PFSK-1 (cell line): ENCODE results near the gene ANKRD33.

Experiments used
- FOXP2 ChIP-seq: optimal IDR thresholded peaks from 2 replicates; pipeline ENCODE3; 2011; ENCODE audit warnings: borderline replicate concordance, control low read depth, inconsistent platforms; ENCODE audit not compliant: insufficient read depth; ENCODE audit errors: extremely low read length, extremely low read depth
- POLR2AphosphoS5 ChIP-seq: IDR thresholded peaks from 2 replicates; pipeline ENCODE4 v1.6.1; 2012; ENCODE audit warnings: low read depth, mild to moderate bottlenecking, control low read depth, low read length, moderate library complexity
- SIN3A ChIP-seq: IDR thresholded peaks from 2 replicates; pipeline ENCODE4 v1.6.1; 2012; ENCODE audit warnings: mild to moderate bottlenecking, low read length, moderate library complexity, borderline replicate concordance; ENCODE audit not compliant: insufficient read depth
- TAF1 ChIP-seq: IDR thresholded peaks from 2 replicates; pipeline ENCODE4 v1.6.1; 2012; ENCODE audit warnings: low read length, control low read depth, borderline replicate concordance; ENCODE audit not compliant: insufficient read depth
- TF ChIP-seq, protein P1 (sequence below), 2 experiments: IDR thresholded peaks; 2 replicates each; pipeline versions ENCODE4 v1.6.1 to v1.8.0; 2011 to 2012; ENCODE audit warnings: low read depth in 2 of 2, low read length in 2 of 2, control low read depth in 1 of 2, inconsistent platforms in 1 of 2, mild to moderate bottlenecking in 1 of 2, moderate library complexity in 1 of 2; ENCODE audit not compliant: insufficient read depth in 1 of 2

The ANKRD33 gene

DNA sequence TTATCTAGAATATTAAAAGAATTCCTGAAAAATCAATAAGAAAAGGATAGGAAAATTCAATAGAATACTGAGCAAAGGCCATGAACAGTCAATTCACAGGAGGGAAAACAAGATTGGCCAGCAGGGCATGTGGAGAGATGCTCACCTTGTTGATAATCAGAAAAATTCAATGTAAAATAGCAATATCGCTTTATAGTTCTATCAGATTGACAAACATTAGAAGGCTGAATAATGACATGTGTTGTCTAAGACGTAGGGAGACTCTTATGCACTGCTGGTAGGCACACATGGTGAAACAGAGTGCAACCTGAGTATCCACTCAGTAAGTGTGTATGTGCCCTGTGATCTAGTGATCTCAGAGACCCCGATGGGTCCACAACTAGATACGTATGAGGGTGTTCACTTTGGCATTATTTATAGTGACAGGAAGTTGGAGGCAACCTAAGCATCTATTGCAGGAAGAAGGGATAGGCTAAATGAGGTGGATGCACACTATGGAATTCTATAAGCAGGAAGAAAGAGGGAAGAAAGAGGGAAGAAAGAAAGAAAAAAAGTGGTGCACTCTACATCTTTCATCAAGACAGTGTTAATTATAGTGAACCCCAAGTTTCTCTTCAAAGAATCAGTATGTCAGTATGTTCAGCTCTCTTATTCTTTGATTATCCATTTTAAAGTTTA, 3.8 kb upstream of the ANKRD33 start:
- TF ChIP-seq FOXP2: no peak

DNA sequence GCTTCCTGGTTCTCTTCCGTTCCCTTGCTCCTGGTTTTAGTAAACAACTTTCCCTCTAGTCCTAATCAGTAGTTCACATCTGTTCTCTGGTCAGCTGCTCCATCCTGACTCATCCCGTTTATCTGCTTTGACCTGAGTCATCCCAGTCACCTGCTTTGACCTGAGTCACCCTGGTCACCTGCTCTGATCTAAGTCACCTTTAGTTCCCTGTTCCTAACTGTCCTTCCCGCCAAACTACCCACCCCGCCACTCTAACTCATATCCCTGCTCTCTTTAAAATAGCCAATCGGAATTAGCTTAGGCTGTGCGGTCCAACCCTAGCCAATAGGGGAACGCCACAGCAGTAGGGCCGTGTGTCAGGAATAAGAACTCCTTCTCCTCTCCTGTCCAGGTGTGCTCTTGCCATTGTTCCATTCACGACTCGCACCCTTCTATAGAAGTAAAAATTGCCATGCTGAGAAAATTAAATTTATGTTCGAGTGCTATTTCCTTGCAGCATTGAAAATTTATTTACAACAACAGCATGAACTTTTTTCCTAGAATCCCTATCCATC, 3.1 kb upstream of the ANKRD33 start:
- TF ChIP-seq SIN3A (peak; percentile 72; the same call in 1 of the 2 replicates), POLR2AphosphoS5 (no peak)

DNA sequence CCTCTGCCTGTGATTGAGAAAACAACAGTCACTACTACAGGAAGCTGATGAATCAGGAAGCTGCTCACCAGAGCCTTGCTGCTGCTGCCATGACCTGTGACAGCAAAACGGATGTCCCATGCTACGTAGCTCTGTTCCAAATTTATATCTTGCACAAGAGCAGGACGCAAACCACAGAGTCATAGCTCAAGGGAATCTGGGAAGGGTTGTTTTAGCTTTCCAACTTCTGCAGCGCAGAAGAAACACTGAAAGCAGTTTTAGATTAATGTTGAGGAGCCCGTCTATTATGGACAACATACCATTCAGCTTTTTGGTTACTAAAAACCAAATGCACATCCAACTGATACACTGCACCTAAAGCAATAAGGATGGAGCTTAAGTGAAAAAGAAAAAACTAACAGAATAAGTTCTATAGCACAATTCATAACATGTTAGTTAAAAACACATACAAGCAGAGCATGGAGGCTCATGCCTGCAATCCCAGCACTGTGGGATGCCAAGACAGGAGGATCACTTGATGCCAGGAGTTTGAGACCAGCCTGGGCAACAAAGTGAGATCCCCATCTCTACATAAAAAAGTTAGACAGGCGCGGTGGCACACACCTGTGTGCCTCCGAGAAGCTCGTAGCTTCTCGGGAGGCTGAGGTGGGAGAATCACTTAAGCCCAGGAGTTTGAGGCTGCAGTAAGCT, 1.7 kb upstream of the ANKRD33 start:
- peak; percentile 85 for TF ChIP-seq FOXP2
- peak; percentile 69; the same call in 1 of the 2 replicates for TF ChIP-seq POLR2AphosphoS5
- TF ChIP-seq SIN3A: peak; percentile 63; the same call in 1 of the 2 replicates
- no peak for TF ChIP-seq TAF1
- TF ChIP-seq, protein P1, sequence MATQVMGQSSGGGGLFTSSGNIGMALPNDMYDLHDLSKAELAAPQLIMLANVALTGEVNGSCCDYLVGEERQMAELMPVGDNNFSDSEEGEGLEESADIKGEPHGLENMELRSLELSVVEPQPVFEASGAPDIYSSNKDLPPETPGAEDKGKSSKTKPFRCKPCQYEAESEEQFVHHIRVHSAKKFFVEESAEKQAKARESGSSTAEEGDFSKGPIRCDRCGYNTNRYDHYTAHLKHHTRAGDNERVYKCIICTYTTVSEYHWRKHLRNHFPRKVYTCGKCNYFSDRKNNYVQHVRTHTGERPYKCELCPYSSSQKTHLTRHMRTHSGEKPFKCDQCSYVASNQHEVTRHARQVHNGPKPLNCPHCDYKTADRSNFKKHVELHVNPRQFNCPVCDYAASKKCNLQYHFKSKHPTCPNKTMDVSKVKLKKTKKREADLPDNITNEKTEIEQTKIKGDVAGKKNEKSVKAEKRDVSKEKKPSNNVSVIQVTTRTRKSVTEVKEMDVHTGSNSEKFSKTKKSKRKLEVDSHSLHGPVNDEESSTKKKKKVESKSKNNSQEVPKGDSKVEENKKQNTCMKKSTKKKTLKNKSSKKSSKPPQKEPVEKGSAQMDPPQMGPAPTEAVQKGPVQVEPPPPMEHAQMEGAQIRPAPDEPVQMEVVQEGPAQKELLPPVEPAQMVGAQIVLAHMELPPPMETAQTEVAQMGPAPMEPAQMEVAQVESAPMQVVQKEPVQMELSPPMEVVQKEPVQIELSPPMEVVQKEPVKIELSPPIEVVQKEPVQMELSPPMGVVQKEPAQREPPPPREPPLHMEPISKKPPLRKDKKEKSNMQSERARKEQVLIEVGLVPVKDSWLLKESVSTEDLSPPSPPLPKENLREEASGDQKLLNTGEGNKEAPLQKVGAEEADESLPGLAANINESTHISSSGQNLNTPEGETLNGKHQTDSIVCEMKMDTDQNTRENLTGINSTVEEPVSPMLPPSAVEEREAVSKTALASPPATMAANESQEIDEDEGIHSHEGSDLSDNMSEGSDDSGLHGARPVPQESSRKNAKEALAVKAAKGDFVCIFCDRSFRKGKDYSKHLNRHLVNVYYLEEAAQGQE (IDR thresholded peaks at IDR 0.05; ENCODE audit: insufficient read depth in 1 of 2, low read depth in 2 of 2, low read length in 2 of 2): peak in 1 of 2 experiments; percentile 61; a peak in 1 of 4 replicates

DNA sequence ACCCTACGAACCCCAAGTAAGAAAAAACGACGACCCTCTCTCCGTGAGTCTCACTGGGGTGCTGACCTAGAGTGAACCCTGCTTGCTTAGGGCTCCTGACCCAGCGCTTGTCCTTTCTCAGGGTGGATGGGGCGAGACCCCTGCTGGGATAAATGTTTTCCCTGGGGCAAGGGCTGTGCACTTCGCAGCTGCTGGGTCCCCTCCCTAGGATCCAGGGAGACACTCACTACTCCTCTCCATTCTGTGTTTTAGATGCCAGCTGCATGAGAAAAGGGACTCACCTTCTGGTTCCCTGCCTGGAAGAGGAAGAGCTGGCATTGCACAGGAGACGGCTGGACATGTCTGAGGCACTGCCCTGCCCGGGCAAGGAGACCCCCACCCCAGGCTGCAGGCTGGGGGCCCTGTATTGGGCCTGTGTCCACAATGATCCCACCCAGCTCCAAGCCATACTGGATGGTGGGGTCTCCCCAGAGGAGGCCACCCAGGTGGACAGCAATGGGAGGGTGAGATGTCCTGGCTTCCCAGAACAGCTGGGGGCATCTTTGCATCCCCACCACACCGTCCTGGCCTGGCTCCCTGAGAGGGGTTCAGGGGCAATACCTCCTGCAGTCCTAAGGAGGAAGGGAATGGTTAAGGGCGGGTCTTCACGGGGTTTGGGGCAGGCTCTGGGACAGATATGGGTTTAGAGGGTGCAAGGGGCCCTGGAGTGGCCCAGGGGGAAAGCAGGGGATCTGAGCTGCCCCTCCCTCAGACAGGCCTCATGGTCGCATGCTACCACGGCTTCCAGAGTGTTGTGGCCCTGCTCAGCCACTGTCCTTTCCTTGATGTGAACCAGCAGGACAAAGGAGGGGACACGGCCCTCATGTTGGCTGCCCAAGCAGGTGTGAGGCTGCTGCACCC, 663 bp downstream of the ANKRD33 start:
- TF ChIP-seq SIN3A: no peak
- TF ChIP-seq POLR2AphosphoS5: no peak
- TF ChIP-seq, protein P1 (IDR thresholded peaks at IDR 0.05; ENCODE audit: insufficient read depth in 1 of 2, low read depth in 2 of 2, low read length in 2 of 2): no peak

DNA sequence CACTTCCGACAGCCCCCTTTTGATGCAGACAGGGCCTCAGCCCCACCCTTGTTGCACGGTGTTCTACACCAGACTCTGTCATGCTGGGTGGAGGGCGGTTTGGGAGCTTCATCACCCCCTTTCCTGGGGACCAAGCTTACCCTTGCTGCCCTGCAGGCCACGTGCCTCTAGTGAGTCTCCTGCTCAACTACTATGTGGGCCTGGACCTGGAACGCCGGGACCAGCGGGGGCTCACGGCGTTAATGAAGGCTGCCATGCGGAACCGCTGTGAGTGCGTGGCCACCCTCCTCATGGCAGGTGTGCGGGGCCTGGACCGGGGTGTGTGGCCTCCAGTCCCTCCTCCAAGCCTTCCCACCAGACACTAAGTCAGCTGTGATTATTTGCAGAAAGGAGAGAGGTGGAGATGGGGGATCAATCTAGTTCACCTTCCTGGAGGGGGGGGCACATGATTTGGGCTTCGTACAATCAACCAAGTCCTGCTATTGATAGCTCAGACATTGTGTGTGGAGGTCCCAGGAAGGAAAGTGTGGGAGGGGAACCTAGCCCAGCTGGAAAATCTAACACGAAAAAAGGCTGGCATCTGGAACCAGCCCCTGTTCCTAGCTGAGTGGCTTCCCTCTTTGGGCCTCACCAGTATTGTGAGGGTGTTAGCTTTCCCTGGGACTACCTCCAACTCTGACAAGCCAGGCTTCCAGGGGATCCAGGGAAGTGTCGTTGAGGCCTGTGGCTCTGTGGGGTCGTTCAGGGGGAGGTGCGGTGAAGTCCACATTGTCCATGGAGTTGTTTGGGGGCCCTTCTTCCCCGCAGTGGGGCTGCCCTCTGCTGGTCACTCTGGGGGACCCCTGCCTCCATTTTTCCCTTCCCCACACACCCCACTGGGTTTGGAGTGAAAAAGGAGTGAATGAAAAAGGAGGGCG, 1.6 kb downstream of the ANKRD33 start:
- TF ChIP-seq TAF1: no peak
- TF ChIP-seq FOXP2: no peak
- TF ChIP-seq SIN3A: no peak
- TF ChIP-seq POLR2AphosphoS5: no peak
- TF ChIP-seq, protein P1 (IDR thresholded peaks at IDR 0.05; ENCODE audit: insufficient read depth in 1 of 2, low read depth in 2 of 2, low read length in 2 of 2): no peak
